Fibroblast of the aortic adventitia (primary cell): ENCODE data around the gene IL25. TPM values are rescaled to one million over a fixed set of nuclear protein-coding genes. Genes with fewer than 3 reads are reported as not detected.
A peak's percentile ranks its signal among the peaks of the same experiment; 100 is the strongest.
"Not testable (repeated sequence)": the region's sequence is repeated elsewhere in the genome, so short reads cannot be mapped to it uniquely, and the experiment has no call there.

Experiments
- DNase-seq: peaks from one replicate; pipeline ENCODE4 v3.0.0-alpha.2; 2010; ENCODE audit warnings: low read depth
- H3K4me3 ChIP-seq: 2 replicates; pipeline ENCODE4 v1.5.1; 2011; ENCODE audit warnings: low read depth, mild to moderate bottlenecking, control low read depth, low read length, moderate library complexity
- total RNA-seq: library from RNA; depleted of rRNA; stranded (reverse); fragments of >200 nt; gene quantifications from 2 replicates; pipeline ENCODE4 v1.2.3, GENCODE V29; 2012; ENCODE audit warnings: low replicate concordance
- TF ChIP-seq, protein P1 (sequence below): IDR thresholded peaks from 2 replicates; pipeline ENCODE4 v1.5.1; 2011; ENCODE audit warnings: mild to moderate bottlenecking, low read length, control low read depth, inconsistent platforms; ENCODE audit not compliant: insufficient read depth

IL25 gene
- total RNA-seq: not detected in 2 replicates

DNA sequence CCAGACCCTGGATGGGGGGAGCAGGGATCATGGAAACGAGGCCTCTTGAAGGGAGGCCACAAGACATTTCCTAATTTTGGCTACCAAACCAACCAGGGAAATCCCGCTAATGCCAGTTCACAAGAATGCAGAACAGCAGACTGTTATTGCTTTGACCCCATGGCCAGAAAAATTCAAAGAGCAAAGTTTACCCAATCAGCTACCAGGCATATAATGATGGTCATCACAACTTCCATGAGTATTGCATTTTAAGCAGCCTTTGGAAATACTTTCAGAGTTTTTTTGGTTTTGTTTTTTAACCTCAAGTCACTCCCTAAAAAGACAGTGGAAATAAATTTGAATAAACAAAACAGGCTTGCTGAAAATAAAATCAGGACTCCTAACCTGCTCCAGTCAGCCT, at the start of gene IL25:
IL25 (plus strand) TSS at position 301 of the 400 bp plus-strand sequence.
- no peak for DNase-seq
- TF ChIP-seq, protein P1, sequence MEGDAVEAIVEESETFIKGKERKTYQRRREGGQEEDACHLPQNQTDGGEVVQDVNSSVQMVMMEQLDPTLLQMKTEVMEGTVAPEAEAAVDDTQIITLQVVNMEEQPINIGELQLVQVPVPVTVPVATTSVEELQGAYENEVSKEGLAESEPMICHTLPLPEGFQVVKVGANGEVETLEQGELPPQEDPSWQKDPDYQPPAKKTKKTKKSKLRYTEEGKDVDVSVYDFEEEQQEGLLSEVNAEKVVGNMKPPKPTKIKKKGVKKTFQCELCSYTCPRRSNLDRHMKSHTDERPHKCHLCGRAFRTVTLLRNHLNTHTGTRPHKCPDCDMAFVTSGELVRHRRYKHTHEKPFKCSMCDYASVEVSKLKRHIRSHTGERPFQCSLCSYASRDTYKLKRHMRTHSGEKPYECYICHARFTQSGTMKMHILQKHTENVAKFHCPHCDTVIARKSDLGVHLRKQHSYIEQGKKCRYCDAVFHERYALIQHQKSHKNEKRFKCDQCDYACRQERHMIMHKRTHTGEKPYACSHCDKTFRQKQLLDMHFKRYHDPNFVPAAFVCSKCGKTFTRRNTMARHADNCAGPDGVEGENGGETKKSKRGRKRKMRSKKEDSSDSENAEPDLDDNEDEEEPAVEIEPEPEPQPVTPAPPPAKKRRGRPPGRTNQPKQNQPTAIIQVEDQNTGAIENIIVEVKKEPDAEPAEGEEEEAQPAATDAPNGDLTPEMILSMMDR: no peak
- H3K4me3 ChIP-seq: no peak within 1 kb of the TSS

DNA sequence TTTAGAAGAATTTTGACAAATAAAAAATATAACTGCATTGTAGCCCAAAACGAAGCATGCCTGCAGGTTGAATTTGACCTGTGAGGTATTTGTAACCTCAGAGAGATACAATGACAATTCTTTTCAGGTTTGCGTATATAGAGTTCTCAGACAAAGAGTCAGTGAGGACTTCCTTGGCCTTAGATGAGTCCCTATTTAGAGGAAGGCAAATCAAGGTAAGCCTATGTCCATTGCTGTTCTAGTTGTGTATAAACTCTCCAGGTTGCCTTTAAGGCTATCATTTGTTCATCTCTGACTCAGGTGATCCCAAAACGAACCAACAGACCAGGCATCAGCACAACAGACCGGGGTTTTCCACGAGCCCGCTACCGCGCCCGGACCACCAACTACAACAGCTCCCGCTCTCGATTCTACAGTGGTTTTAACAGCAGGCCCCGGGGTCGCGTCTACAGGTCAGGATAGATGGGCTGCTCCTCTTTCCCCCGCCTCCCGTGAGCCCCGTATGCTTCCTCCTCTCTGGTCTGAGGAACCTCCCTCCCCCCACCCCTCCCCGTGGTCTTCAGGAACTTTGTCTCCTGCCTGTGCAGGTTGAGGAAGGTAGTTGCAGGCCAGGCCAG, 48.7 kb upstream of the IL25 start:
- DNase-seq: no peak
- TF ChIP-seq, protein P1: no peak

DNA sequence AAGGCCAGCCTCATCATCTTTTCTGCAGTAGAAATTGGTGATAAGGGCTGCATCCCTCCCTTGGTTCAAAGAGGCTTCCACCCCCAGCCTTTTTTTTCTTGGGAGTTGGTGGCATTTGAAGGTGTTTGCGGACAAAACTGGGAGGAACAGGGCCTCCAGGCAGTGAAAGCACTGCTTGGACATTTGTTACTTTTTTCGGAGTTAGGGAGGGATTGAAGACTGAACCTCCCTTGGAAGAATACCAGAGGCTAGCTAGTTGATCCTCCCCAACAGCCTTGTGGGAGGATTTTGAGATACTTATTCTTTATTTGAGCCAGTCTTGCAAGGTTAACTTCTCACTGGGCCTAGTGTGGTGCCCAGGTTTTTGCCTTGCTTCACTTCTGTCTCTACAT, 48.2 kb upstream of the IL25 start:
- no peak overlapping the region for H3K4me3 ChIP-seq
- TF ChIP-seq, protein P1: no peak
- no peak for DNase-seq

More for the DNA sequence above, 48.7 kb upstream of the IL25 start:
- no peak overlapping the region for H3K4me3 ChIP-seq

DNA sequence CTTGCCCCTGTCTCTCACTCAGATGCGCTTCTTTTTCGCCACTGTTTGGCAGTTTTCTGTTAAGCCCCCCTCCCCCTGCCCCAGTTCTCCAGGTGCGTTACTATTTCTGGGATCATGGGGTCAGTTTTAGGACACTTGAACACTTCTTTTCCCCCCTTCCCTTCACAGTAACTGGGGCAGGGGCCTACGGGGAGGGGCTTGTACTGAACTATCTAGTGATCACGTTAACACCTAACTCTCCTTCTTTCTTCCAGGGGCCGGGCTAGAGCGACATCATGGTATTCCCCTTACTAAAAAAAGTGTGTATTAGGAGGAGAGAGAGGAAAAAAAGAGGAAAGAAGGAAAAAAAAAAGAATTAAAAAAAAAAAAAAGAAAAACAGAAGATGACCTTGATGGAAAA, 47.6 kb upstream of the IL25 start:
- no peak for DNase-seq
- TF ChIP-seq, protein P1: no peak
- H3K4me3 ChIP-seq: no peak overlapping the region

DNA sequence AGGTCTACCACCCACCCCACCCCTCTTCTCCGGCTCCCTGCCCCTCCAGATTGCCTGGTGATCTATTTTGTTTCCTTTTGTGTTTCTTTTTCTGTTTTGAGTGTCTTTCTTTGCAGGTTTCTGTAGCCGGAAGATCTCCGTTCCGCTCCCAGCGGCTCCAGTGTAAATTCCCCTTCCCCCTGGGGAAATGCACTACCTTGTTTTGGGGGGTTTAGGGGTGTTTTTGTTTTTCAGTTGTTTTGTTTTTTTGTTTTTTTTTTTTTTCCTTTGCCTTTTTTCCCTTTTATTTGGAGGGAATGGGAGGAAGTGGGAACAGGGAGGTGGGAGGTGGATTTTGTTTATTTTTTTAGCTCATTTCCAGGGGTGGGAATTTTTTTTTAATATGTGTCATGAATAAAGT, 46.9 kb upstream of the IL25 start:
- H3K4me3 ChIP-seq, DNase-seq: not testable (repeated sequence)

DNA sequence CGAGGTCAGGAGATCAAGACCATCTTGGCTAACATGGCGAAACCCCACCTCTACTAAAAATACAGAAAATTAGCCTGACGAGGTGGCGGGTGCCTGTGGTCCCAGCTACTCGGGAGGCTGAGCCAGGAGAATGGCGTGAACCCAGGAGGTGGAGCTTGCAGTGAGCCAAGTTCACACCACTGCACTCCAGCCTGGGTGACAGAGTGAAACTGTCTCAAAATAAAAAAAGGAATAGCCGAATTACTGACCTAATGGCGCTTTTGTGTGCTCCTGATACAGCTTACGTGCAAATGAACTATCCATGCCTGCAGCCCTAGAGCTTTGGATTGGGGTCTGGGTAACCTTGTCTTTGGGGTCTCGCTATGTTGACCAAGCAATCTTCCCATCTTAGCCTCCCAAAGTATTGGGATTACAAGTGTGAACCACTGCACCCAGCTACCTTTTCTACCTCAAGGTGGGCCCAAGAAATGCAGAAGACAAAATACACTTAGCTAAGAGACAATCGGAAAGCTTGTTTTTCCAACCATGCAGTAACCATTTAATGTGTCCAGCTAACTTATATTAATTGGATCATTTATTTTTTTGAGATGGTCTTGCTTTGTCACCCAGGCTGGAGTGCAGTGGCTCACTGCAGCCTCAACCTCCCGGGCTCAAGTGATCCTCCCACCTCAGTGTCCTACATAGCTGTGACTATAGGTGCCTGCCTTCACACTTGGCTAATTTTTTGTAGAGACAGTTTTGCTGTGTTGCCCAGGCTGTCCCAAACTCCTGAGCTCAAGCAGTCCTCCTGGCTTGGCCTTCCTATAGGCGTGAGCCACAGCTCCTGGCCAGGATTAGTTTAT, 45.9 kb upstream of the IL25 start:
- TF ChIP-seq, protein P1: no peak
- no peak overlapping the region for H3K4me3 ChIP-seq
- DNase-seq: no peak

DNA sequence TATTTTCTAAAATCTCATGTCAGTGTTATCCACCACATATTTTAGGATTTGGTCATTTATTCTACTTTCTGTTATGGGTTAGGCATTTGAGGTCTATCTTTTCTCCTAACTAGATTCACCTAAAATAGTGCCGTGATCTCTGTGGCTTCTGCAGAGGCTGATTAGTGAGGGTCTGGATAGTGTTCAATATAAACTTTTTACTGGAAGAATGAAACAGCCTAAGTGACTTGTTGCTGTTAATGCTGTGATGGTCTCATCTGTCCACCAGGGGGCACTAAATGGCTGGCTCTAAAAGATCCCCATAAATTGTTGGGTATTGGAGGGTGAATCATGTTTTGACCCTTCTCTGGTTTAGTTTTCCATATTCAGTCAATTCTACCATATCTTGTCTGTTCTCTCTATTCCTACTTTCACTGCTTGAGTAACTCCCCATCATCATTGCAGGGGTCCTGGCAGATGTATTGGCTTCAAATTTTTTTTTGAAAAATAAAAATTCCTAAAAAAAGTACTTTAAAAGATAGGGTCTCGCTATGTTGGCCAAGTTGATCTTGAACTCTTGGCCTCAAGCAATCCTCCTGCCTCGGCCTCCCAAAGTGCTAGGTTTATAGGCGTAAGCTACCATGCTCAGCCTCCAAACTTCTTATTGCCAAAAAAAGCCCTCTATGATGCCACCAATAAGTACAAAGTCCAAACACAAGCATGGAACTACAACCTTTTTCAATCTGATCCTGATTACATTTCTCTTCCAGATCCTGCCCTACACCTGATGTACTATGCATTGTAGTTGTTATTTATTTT, 44.5 kb upstream of the IL25 start:
- DNase-seq: peak; percentile 87
- H3K4me3 ChIP-seq: no peak overlapping the region

More for the DNA sequence above, 44.5 kb upstream of the IL25 start:
- TF ChIP-seq, protein P1: peak; percentile 87
